Glutamatergic neuron (in vitro differentiated cells): Measurements from ENCODE around the gene SWI5. TPM values are rescaled to one million over a fixed set of nuclear protein-coding genes. Genes with fewer than 3 reads are reported as not detected.
"Not testable (repeated sequence)": the region's sequence is repeated elsewhere in the genome, so short reads cannot be mapped to it uniquely, and the experiment has no call there.

Experiments
- DNase-seq: peaks from one replicate; pipeline ENCODE4 v3.0.0; 2022
- H3K27ac Mint-ChIP-seq: one replicate; pipeline ENCODE4 v1.8.0; 2020; ENCODE audit warnings: mild to moderate bottlenecking, mixed read lengths, inconsistent platforms; ENCODE audit not compliant: unreplicated experiment
- H3K27me3 Mint-ChIP-seq: one replicate; pipeline ENCODE4 v1.8.0; 2020; ENCODE audit warnings: mild to moderate bottlenecking, moderate library complexity, mixed read lengths, inconsistent platforms; ENCODE audit not compliant: unreplicated experiment
- H3K36me3 Mint-ChIP-seq: one replicate; pipeline ENCODE4 v1.8.0; 2020; ENCODE audit warnings: mild to moderate bottlenecking, mixed read lengths, inconsistent platforms; ENCODE audit not compliant: unreplicated experiment
- H3K4me1 Mint-ChIP-seq: one replicate; pipeline ENCODE4 v1.8.0; 2020; ENCODE audit warnings: mild to moderate bottlenecking, low read depth, mixed read lengths, inconsistent platforms; ENCODE audit not compliant: unreplicated experiment
- H3K4me3 Mint-ChIP-seq: one replicate; pipeline ENCODE4 v1.8.0; 2020; ENCODE audit warnings: mild to moderate bottlenecking, mixed read lengths, inconsistent platforms; ENCODE audit not compliant: unreplicated experiment
- H3K9me3 Mint-ChIP-seq: one replicate; pipeline ENCODE4 v1.8.0; 2020; ENCODE audit warnings: mild to moderate bottlenecking, moderate library complexity, mixed read lengths, inconsistent platforms; ENCODE audit not compliant: unreplicated experiment
- CTCF ChIP-seq: fragments of 200-600 bp; sonication (generic); IDR thresholded peaks from one replicate; pipeline ENCODE4 v1.5.0; 2021; ENCODE audit not compliant: partially characterized antibody, unreplicated experiment
- long read RNA-seq: library from polyadenylated mRNA; unstranded; transcript quantifications from one replicate; pipeline ENCODE4 v2.0.0, GENCODE V29; 2020; ENCODE audit not compliant: unreplicated experiment
- total RNA-seq: library from RNA; stranded (reverse); fragmentation: NEBNext Ultra II Directional; extraction: Animal tissue kit (Norgen Biotek cat#: 25700); gene quantifications from one replicate; pipeline ENCODE4 v1.2.1, GENCODE V29; 2021; ENCODE audit not compliant: unreplicated experiment

The SWI5 gene
- 13.7 TPM for total RNA-seq
- long read RNA-seq, transcript SWI5-203 (5 exons, 763 nt) = major isoform, 7 of 10 reads
- long read RNA-seq, partial matches to known transcripts = 2 of 10 reads
- long read RNA-seq, other reads (novel, unspliced or antisense) = 1 of 10 reads

- Mint-ChIP-seq H3K4me3 (peak within 1 kb of the TSS; percentile 99), H3K4me1 (peaks cover 11% of the 10 kb centered on the region), H3K9me3 (peaks cover 12% of the 10 kb centered on the region), H3K27ac (peak within 1 kb of the TSS; percentile 91), H3K36me3 (no peaks in the 10 kb centered on the region), H3K27me3 (peaks cover 5% of the 10 kb centered on the region)
- no peak for TF ChIP-seq CTCF
- DNase-seq = peak; percentile 100
Measured at GRCh38 chr9:128276008-128276573, at the start of gene SWI5. Gene SWI5 (plus strand): TSS chr9:128276276.

DNA sequence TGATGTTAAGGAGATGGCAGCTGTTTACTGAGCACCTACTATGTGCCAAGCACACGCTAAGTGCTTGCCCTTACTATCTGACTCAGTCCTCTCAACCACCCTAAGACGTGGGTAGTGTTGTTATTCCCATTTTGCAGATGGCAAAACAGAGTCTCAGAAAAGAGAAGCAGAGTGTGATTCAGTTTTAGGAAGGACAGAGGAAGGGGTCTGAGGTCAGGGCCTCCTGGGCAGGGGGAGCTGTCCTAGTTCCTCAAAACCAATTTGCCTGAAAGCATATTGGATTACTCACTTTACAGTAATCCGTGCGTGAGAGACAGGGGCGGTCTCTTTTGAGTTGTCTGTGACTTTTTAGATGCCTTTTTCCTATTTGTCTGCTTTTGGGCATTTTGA, 49.7 kb upstream of the SWI5 start:
- no peak overlapping the region for H3K4me3 Mint-ChIP-seq

DNA sequence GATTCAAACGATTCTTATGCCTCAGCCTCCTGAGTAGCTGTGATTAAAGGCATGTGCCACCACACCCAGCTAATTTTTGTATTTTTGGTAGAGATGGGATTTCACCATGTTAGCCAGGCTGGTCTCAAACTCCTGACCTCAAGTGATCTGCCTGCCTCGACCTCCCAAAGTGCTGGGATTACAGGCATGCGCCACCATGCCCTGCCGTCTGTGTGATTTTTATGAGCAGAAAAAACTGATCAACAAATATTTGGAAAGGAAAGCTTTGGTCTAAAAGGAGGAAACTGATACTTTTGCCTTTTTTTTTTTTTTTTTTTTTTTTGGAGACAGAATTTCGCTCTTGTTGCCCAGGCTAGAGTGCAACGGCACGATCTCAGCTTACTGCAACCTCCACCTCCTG, 45.2 kb upstream of the SWI5 start:
- H3K27ac Mint-ChIP-seq, H3K4me1 Mint-ChIP-seq, H3K9me3 Mint-ChIP-seq, DNase-seq, H3K27me3 Mint-ChIP-seq, H3K36me3 Mint-ChIP-seq, H3K4me3 Mint-ChIP-seq: not testable (repeated sequence)

More for the DNA sequence above, 49.7 kb upstream of the SWI5 start:
- H3K9me3 Mint-ChIP-seq = peaks cover 3% of the 10 kb centered on the region
- H3K27me3 Mint-ChIP-seq = peaks cover 5% of the 10 kb centered on the region
- no peak for DNase-seq
- TF ChIP-seq CTCF = no peak
- no peaks in the 10 kb centered on the region for H3K4me1 Mint-ChIP-seq
- H3K27ac Mint-ChIP-seq = no peak overlapping the region
- H3K36me3 Mint-ChIP-seq = no peaks in the 10 kb centered on the region

- Mint-ChIP-seq H3K27ac (no peak overlapping the region), H3K9me3 (peaks cover 1% of the 10 kb centered on the region), H3K36me3 (peaks cover 11% of the 10 kb centered on the region), H3K27me3 (peaks cover 5% of the 10 kb centered on the region), H3K4me1 (no peaks in the 10 kb centered on the region), H3K4me3 (no peak overlapping the region)
- no peak for DNase-seq
- no peak for TF ChIP-seq CTCF
Measured at GRCh38 chr9:128231638-128232527, 44.2 kb upstream of the SWI5 start.

DNA sequence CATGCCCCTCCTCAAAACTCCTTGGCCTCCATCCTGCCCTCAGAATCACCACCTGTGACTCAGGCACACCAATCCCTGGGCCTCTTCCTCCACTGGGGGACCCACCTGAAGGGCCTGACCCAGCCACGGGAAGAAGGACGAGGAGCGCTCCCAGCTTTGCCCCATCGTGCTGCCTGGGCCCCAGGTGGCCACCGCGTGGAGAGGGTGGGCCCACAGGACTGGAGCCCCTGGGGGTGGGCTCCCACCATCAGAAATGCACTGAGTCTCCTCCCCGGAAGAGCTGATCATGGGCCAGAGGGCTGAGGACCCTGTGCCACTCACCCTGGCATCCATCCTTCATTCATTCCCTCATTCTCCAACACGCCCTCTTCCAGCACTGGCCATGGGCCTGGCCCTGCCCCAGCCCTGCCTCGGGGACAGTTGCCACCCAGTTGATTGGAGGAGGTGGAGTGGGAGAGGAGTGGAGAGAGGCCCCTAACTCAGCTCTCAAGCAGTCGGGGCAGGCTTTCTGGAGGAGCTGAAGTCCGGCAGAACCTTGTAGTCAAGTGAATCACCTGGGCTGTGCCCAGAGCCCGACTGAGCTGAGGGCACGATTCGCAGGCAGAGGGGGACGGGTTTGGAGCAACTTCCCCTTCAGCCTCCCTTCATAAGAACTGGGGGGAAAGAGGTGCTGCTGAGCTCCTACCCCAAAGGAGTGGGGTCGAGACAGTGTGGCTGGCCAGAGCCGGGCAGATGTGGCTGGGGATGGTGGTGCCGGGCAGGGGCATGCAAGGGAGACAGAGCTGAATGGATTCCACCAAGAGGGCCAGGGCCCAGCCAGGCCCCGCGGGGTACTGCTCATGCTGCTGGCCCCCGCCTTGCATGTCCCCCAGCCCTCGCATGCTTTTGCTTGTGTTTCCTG, 43.3 kb upstream of the SWI5 start:
- TF ChIP-seq CTCF = no peak
- H3K36me3 Mint-ChIP-seq = peaks cover 11% of the 10 kb centered on the region
- DNase-seq = no peak
- peaks cover 5% of the 10 kb centered on the region for H3K27me3 Mint-ChIP-seq
- no peak overlapping the region for H3K27ac Mint-ChIP-seq
- no peaks in the 10 kb centered on the region for H3K4me1 Mint-ChIP-seq
- H3K9me3 Mint-ChIP-seq = peaks cover 1% of the 10 kb centered on the region
- no peak overlapping the region for H3K4me3 Mint-ChIP-seq
